GM18873 (cell line): Measurements from ENCODE around the gene PPP1CC.

Source experiments
- ATAC-seq: cut with Tn5 transposase; IDR thresholded peaks from one replicate; pipeline ENCODE4 v1.9.1; 2021; ENCODE audit warnings: mild to moderate bottlenecking, moderate library complexity, moderate number of reproducible peaks; ENCODE audit not compliant: unreplicated experiment, low FRiP score

The PPP1CC gene

GRCh38 chr12:110689281-110690126 is 53.2 kb downstream of the PPP1CC start:
- no peak for ATAC-seq

GRCh38 chr12:110688446-110689280 is 54.0 kb downstream of the PPP1CC start, which contains the start of gene HVCN1:
Gene HVCN1, minus strand, starts transcription at chr12:110689115. Its CDS starts 5,870 bp downstream, at chr12:110683245.
- no peak for ATAC-seq

DNA sequence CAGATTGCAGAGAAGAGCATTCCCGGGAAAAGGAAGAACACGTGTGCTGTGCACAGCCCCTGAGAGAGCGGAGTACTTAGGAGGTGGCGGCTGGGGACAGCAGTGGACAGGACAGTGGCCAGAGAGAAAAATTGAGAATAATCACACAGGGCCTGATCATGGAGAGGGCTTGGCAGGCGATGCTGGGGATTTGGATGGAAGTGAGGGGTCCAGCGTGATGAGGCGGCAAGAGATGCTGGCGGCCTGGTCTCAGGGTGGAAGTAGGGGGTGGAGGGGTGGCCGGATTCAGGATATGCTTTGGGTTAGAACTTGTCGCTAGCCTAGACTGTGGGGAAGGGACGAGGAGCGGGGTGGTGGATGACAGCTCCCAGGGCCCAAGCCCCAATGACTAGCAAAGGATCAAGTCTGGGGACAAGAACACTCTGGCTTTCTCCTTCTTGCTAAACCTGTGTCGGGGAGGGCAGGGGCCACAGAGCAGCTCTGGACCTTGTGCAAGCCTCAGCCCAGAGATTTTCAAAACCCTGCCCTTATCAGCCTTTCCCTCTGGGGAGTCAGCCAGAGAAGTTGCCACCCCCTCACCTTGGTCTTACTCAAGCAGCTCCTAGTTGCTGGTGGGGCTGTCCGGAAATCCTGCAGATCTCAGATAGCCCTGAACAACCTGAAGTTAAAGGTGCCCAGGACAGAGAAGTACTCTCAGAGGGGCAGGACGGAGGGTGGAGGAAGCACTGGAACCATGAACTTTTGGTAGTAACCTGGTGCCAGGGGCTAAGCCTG is 55.1 kb downstream of the PPP1CC start:
- no peak for ATAC-seq

DNA sequence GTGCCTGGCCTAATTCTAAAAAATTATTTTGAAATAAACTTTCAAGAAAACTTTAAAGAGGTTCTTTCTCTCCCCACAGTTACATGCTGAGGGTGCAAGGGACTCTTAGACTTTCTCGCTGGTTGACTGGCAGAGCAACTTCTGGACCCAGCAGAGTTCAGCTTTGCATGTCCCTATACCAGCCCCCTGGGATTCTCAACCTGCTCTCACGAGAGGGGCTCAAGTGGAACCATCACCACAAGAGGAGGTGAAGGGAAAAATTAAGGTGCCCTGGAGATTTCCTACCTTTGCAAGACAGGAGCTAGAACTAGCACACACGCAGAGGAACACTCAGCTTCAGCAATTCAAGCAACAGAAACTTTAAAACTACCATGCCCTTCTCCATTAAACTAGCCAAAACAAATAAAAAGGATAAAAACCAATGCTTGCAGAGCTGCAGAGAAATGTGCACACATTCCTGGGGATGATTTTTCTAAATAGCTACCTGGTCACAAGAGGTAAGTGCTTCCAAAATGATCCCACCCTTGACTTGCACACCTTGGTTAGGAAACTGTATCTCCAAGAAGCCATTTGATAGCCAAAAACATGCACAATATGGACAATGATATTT is 56.3 kb downstream of the PPP1CC start:
- ATAC-seq, result no peak

GRCh38 chr12:110684312-110684836 is 58.3 kb downstream of the PPP1CC start:
- ATAC-seq, result no peak

DNA sequence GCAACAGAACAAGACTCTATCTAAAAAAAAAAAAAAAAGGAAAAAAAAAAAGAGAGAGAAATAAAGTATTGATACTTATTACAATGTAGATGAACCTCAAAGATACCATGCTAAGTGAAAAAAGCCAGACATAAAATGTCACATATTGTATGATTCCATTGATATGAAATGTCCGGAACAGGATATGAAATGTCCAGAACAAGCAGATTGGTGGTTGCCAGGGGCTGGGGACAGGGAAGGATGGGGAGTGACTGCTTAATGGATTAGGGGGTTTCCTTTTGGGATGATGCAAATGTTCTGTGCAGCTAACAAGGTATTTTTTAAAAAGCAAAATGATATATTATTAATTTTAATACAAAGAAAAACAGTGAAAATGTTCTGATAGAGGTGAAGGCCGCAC is 58.8 kb downstream of the PPP1CC start:
- ATAC-seq, result no peak

DNA sequence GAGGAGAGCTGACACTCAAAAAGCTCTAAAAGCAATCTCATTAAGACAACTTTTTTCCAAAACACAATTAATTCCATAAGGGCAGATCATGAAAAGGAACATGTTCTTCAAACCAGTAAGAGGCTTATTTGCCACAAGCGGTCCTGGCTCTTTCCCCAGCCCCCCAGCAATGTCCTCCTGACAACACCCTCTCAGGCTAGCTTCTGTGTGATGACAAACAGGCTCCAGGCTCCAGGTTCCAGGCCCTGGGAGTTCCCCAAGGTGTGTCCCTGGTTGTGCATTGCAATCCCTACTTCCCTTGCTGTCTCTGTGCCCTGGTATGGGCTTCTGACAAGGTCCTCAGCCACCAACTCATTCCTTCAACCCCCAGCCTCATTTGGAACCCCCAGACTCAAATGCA is 62.7 kb downstream of the PPP1CC start:
- no peak for ATAC-seq

DNA sequence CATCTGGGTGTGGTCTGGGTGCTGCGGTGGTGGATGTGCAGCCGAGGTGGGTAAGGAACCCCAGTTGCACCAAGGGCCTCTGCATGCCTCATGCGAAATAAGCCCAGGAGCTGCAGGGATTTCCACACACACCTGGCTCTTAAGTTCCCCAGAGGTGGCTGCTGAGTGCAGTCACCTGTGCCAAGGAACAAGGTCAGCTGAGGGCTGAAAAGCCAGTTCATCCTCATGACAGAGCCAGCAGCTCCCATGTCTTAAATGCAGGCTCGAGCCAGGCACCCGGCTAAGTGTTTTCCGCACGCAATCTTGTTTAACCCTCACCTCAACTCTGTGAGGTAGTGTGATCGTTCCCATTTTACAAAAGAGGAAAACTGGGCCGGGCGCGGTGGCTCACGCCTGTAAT is 63.5 kb downstream of the PPP1CC start:
- no peak for ATAC-seq

GRCh38 chr12:110677982-110678381 is 64.7 kb downstream of the PPP1CC start:
- ATAC-seq, result no peak

GRCh38 chr12:110677206-110677911 is 65.3 kb downstream of the PPP1CC start:
- no peak for ATAC-seq

GRCh38 chr12:110676171-110676570 is 66.5 kb downstream of the PPP1CC start:
- ATAC-seq, result no peak

DNA sequence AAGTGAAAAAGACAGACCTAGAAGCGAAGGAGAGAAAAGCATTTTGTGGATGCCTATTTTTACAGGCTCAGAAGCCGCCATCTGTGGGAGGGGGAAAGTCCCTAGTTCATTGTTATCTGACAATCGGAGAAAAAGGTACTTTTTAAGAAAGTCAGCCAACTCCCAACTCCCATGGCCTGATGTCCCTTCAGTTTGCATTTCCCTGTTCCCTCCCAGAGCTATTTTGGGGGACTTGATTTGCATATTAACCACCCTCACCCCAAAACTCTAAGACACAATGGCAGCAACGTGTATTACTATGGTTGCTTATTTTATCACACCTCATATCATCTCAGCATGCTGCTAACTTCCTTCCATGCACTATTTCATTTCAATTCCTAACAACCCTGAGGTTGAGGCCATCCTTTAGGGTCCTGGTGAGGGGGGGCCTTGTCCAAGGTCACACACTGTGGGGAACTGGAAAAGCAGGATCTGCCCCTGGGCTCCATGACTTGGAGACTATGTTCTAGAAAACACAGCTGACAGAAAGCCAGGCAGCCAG is 72.5 kb downstream of the PPP1CC start:
- peak; percentile 51 for ATAC-seq
